Inflammatory macrophage (primary cell): ENCODE measurements around the gene SLC22A15.
"Not testable (repeated sequence)": the region's sequence is repeated elsewhere in the genome, so short reads cannot be mapped to it uniquely, and the experiment has no call there.

ENCODE experiments used
- DNase-seq, 2 donors: peaks; one replicate each; pipeline ENCODE4 v3.0.0-alpha.2; 2020 to 2022
- total RNA-seq, 18 experiments: gene quantifications; one replicate each; lab custom pipeline; 2026; ENCODE audit warnings: mixed read lengths in 6 of 18, inconsistent platforms in 2 of 18; lab: John Stamatoyannopoulos, UW

The SLC22A15 gene
- 8.1 to 65.1 (median 22.4) reads per million in 18 experiments for total RNA-seq

DNA sequence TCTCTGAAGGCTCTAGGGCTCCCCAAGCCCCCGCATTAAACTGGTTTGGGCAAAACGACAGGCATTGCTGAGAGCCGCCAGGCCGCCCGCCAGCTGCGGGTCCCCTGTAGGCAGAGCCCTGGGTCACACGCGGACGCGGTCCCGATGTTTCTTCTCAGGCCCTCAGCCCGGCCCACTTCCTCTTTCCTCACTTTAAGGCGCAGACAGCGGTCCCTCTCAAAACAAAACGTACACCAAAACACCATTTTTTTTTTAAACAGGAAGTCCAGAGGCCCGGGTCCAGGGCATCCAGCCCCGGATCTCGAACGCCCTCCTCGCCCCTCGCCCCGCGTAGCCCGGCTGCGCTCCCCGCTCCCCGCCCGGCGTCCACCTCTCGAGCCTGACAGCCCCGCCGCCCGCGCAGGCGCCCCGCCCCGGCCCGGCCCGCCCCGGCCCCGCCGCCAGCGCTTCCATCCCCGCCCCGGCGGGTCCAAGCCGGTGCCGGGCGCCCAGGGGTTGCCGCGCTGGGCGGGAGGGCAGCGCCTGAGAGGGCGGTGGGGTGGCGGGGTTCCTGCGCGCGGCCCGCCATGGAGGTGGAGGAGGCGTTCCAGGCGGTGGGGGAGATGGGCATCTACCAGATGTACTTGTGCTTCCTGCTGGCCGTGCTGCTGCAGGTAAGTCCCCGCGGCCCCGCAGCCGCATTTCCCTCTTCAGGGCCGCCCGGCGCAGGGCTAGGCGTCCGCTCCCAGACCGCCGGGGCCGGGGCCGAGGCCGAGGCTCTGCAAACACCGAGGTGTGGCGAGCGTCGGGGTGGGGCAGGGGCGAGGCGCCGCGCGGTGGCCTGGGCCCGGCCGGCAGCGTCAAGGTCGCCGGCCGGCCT lies at the start of gene SLC22A15:
Gene SLC22A15 (plus strand): TSS at position 452 of the 859 bp plus-strand sequence. CDS start 115 bp downstream, at position 567.
- peak; percentile 91 to 92 for DNase-seq

DNA sequence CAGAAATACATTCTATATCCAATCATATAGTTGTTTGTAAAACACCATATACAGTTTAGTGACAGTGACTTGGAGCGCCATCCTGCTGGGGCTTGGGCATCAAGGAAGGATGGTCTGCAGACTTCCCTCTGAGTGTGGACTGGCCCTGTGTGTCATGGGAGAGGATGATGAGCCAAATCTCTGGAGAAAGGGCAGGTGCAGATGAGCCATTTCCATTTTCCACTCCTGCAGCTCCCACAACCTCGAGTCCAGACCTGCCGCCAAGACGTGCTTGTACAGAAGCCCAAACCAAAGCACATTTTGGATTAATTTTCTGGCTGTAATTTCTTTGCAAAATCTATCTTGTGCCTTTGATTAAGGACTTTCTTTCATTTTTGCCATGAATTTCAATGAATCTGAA lies 48.3 kb upstream of the SLC22A15 start:
- no peak for DNase-seq

- no peak for DNase-seq
Observed at GRCh38 chr1:115929881-115930280, 46.4 kb upstream of the SLC22A15 start.

- DNase-seq = no peak
Observed at GRCh38 chr1:115933625-115934024, 42.7 kb upstream of the SLC22A15 start.

DNA sequence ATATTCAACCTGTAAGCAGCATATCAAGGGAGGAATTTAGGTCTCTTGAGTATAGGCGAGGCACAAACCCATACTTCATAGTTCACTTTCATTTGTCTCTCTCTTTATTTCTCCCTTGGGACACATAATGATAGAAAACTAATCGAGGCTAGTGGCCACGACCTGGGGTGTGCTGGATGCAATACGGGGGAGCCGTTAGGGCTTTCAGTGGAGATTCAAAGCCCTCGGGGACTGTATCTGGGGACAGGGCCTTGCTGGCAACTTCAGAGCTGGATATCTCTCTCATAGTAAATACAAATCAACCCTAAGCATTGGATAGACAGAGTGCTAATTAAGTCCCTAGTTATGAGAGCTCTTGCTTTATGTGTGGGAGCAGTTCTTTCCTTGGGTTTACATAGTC lies 36.9 kb upstream of the SLC22A15 start:
- DNase-seq = no peak

DNA sequence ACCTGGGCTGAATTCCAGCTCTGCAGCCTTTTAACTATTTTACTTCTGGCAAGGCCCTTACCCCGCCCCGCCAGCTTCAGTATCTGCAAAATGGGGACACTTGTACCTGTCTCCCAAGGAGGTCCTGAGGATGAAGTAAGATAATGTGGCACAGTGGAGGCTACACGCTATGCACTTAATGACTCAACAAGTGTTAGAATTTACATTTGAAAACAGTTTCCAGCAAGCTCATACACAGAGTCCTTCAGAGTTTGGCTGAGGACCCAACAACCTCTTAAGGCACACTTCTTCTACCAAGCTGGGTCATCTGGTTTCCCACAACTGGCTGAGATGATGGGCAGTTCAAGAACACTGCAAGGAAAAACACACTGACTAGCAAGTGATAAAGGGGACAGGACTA lies 30.2 kb upstream of the SLC22A15 start:
- no peak for DNase-seq

- no peak for DNase-seq
Observed at GRCh38 chr1:115949156-115949555, 27.2 kb upstream of the SLC22A15 start.

- peak; percentile 2 to 38 for DNase-seq
Observed at GRCh38 chr1:115951560-115951959, 24.8 kb upstream of the SLC22A15 start.

DNA sequence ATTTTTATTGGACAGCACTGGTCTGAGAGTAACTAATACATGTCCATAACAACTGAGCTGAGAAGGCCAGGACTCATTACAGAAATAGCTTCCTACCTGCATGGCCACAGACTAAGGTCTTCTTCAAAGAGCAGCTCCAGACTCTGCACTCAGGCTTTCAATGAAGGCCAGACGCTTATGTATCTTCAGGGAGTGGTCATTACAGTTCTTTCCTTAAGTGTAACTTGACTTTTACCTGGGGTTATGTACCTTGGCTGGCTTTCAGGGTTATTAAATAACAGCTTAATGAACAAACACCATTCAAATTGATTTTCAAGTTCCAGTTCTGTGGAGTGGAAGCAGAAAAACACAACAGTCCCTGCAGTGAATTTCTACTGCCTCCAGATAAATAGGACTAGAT lies 23.8 kb upstream of the SLC22A15 start:
- DNase-seq = no peak

GRCh38 chr1:115953180-115953579 lies 23.1 kb upstream of the SLC22A15 start:
- DNase-seq = no peak

DNA sequence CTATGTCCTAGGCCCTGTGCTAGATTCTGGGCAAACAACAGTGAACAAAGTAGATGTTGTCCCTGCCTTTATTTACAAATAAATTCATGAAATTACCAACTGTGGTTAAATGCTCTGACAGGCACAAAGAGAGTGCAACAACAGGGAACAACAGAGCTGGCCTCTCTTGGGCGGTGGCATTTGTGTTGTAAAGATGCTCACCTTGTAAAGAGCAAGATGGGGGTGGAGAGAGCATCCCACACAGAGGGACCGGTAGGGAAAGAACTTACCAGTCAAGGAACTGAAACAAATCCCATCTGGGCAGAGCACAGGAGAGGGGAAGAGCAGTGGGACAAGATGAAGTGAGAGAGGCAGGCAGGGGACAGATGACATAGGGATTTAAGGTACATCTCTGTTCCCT lies 21.6 kb upstream of the SLC22A15 start:
- DNase-seq = no peak

GRCh38 chr1:115955228-115955627 lies 21.1 kb upstream of the SLC22A15 start:
- no peak for DNase-seq

DNA sequence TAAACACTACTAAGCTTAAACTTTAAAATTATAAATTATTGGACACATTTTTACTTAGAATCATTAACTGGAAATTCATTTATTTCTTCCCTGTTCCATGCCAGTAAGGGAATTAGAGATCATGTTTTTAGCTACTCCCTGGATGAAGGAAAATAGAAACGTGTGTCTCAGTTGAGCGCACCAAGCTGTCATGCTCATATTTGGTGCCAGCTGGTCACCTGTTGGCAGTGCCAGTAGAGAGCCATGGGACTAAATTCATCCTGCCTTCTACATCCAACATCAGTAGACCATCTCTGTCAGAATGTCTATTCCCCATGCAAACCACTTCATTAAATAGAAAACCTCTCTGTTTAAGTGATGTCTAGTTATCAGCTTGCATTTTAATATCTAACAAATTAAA lies 17.4 kb upstream of the SLC22A15 start:
- no peak for DNase-seq

DNA sequence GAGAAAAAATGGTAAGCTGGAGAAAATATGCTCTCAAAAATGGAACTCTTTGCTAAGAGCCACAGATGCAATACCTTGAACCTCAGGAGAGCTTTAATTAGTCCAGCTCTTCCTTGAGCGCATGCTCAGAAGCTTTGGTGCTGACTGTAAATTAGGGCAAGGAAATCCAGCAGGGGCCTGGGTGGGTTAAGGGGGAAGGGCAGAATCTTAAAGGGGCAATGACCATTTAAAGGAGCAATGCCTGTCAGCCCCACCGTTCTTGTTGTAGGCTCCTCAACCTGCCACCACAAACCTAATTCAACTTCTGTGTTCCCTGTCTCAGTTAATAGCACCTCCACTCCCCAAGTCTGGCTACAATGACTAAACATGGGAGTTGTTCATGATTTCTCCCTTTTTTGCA lies 6.8 kb upstream of the SLC22A15 start:
- no peak for DNase-seq

GRCh38 chr1:115971778-115972177 lies 4.5 kb upstream of the SLC22A15 start:
- not testable (repeated sequence) for DNase-seq

DNA sequence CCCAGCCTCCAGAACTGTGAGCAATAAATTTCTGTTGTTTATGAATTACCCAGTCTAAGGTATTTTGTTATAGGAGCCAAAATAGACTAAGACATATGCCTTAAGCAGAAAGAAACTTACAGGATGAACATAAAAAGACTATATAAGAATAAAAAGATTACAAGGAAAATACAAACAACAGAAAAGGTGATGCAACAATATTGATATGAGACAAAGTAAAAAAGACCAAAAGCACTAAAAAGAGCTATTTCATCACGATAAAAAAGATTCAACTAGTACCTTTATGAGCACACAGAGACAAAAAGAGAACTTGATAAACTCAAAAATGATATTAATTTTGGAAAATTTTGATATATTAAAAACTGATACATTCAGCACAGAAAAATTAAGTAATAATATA lies 3.2 kb upstream of the SLC22A15 start:
- no peak for DNase-seq

GRCh38 chr1:115975569-115976061 lies 698 bp upstream of the SLC22A15 start:
- no peak for DNase-seq

GRCh38 chr1:115976921-115977498 lies 697 bp downstream of the SLC22A15 start:
- DNase-seq = peak; percentile 38 to 39

DNA sequence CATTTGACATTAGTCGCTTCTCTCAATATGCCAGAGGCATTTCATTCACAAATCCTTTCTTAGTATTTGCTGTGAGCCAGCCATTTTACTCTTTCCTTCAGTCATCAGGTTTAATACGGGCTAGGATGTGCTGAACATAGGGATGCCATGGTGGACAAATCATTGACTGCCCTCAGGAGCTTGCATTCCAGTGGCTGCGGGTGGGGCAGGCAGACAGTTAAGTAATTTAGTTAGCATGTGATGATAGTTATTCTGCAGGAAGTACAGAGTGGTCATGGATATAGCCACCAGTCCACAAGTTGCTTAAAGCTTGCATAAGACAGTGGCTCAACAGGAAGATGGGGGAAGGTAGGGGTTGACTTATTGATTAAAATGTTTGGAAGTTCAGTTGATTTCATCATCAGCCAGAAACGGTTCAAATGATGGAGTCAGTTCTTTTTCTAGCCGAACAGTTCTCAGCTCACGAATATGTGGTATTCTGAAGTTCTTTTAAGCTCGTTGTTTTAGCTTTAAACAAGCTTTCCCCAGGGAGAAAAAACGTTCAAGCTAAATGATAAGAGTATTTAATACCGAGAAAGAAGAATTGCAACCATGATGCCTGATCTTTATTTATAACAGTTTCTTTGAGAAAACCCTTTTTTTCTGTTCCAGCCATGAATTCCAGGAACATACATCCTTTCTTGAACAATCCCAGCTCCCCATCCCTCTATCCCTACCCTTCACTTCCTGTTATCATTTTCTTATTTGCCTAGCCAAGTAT lies 1.4 kb downstream of the SLC22A15 start:
- peak; percentile 83 to 91 for DNase-seq

GRCh38 chr1:115978292-115978941 lies 2.1 kb downstream of the SLC22A15 start:
- peak; percentile 53 to 59 for DNase-seq

GRCh38 chr1:115980156-115980555 lies 3.8 kb downstream of the SLC22A15 start:
- no peak for DNase-seq
